Pancreas (tissue), 10 donors: Measurements from ENCODE around the gene ALX4. TPM values are rescaled to one million over a fixed set of nuclear protein-coding genes. Genes with fewer than 3 reads are reported as not detected.

Experiments used
- ATAC-seq, 4 donors: fragments of 200-7000 bp; cut with Tn5 transposase; one replicate each; pipeline versions ENCODE4 v1.8.0 to v1.9.1; 2020; ENCODE audit warnings: mild to moderate bottlenecking in 4 of 4, moderate library complexity in 4 of 4
- DNase-seq, 6 donors: peaks; one replicate each; pipeline ENCODE4 v3.0.0-alpha.2; 2020
- FAIRE-seq: peaks from 2 replicates; lab custom pipeline; 2012; peaks lifted over from hg19 to GRCh38; lab: Jason Lieb, UNC
- H3K27ac ChIP-seq, 4 donors: fragments of 200-600 bp; sonication (generic); 1 replicate in 3 of 4; 2 replicates in 1 of 4; pipeline versions ENCODE4 v1.5.0 to v1.8.0; 2020
- H3K27me3 ChIP-seq, 4 donors: fragments of 200-600 bp; one replicate each; pipeline ENCODE4 v1.8.0; 2021
- H3K36me3 ChIP-seq, 3 donors: fragments of 200-600 bp; sonication (generic) in 1 of 3; one replicate each; pipeline versions ENCODE4 v1.5.0 to v1.8.0; 2020 to 2021
- H3K4me1 ChIP-seq, 3 donors: fragments of 200-600 bp; one replicate each; pipeline ENCODE4 v1.8.0; 2021
- H3K4me3 ChIP-seq, 4 donors: fragments of 200-600 bp; sonication (generic) in 2 of 4; one replicate each; pipeline versions ENCODE4 v1.5.0 to v1.8.0; 2020 to 2021
- H3K9me3 ChIP-seq, 4 donors: fragments of 200-600 bp; one replicate each; pipeline ENCODE4 v1.8.0; 2021
- CTCF ChIP-seq, 4 donors: fragments of 200-600 bp; sonication (generic) in 3 of 4; IDR thresholded peaks; one replicate each; pipeline versions ENCODE4 v1.5.0 to v1.8.0; 2021; ENCODE audit warnings: antibody characterized with exemption in 4 of 4
- WGBS, 2 donors: extraction: QIAGEN DNeasy Blood & Tissue Kit; methylation state at CpG; one replicate each; pipeline ENCODE4 v1.1.7; 2013; 5-methylcytosine and 5-hydroxymethylcytosine counted together
- intact Hi-C, 3 donors: fragments of 100-400 bp; cut with DNase I; formaldehyde crosslinking; loops; one replicate each; pipeline versions ENCODE4 v1.11.1 to v1.14.2; 2022
- polyA plus RNA-seq, 2 donors: library from polyadenylated mRNA; stranded (reverse); fragments of 200-250 nt; gene quantifications; one replicate each; pipeline ENCODE4 v1.2.3, GENCODE V29; 2013
- total RNA-seq, 6 donors: library from RNA; stranded (reverse); fragmentation: NEBNext Ultra II Directional in 4 of 6; extraction: Animal tissue kit (Norgen Biotek cat#: 25700) in 4 of 6; gene quantifications; one replicate each; pipeline versions ENCODE4 v1.2.1 to v1.2.4, GENCODE V29; 2021 to 2023
- donor health status: healthy with polysubstance abuse.
- donor health status: DM: no; HTN: no; CAD: no; lungs with moderate emphysema.
- donor health status: DM: no; HTN: no; CAD: no.
- donor health status: control.
- donor health status: control.
- donor health status: Bipolar disorder and iron deficiency.
- donor health status: DM: yes; HTN: yes; CAD: no.
- donor health status: DM: no; HTN: no; CAD: no.
- donor health status: DM: no; HTN: no; CAD: no.
- donor health status: DM: yes; HTN: yes; CAD: no.

The ALX4 gene
- total and polyA plus RNA-seq, 8 donors = 0.02 to 0.04 (median 0.03) TPM; not detected in 5

DNA sequence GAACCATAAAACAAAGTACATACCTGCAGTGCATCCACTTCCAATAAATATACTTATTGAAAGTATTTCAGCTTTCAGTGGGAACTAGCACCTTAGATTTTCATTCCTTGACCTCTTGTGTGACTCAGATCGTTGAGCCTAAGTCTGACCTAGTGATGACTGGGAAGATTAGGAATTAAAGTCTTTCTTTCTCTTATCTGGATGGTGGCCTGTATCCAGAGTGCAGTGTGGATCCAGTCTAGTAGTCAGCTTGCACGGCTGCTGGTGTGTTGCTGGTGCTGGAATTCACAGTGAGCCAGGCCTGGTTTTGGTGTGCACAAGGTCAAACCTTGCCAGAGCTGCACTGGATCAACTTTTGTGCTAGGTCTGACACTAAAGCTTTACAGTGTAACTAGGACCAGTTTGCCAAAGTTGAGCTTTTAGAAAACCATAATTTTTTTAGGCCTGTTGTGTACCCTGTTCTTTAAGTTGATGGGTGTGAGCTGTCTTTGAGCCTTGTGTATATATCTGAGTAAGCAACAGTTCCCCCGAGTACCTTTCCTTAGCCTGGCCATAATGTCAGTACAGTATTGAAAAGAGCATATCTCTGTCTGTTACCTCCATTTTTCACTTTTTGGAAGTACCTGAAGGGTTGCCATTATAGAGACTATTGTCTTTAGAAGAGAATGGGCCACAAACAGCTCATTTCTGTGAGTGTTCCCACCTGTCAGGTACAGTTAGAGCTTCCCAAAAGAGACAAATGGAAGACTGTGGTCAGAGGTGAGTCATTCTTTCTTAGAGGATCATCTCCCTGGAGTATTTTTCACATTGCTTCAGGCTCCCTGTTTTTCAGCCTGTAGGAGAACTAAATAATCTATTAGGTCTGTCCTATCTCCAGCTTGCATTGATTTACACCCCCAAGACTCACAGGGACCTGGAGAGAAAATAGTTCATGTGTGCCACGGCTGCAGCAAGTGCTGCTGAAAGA lies 89.8 kb downstream of the ALX4 start:
- Histone ChIP-seq H3K9me3 (no peaks in the 10 kb centered on the region), H3K4me3 (no peak overlapping the region), H3K4me1 (no peaks in the 10 kb centered on the region), H3K27me3 (no peaks in the 10 kb centered on the region), H3K36me3 (no peaks in the 10 kb centered on the region), H3K27ac (no peak overlapping the region)
- no peak for ATAC-seq
- FAIRE-seq = no peak
- 90 to 91% methylated on average over 4 of the region's 4 CpGs for WGBS, 2 donors
- intact Hi-C loops = no loop called here
- DNase-seq = no peak
- no peak for TF ChIP-seq CTCF (IDR thresholded peaks at IDR 0.05)

DNA sequence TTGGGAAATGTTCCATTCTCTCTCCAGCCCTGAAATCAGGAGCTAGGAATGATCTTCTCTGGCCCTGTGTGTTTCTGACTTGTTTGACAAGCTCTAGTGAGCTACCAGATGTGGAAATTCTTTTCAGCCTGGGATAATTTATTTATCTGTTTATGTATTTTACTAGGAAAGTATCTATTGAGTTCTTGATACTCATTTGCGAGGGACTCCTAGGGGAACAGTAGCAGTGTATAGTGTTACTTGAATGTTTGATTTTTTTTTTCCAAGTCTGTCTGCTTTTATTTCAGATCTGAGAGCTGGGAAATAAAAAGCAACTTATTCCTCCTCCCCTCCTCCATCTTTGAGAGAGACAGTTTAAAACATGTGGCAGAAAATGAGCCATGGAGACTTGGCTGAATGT lies 92.5 kb downstream of the ALX4 start:
- 84 to 94% methylated on average over 1 of the region's 1 CpG for WGBS, 2 donors
- FAIRE-seq = no peak
- Histone ChIP-seq H3K4me1 (no peaks in the 10 kb centered on the region), H3K4me3 (no peak overlapping the region), H3K27ac (no peak overlapping the region), H3K27me3 (no peaks in the 10 kb centered on the region), H3K9me3 (no peaks in the 10 kb centered on the region), H3K36me3 (no peaks in the 10 kb centered on the region)
- ATAC-seq = no peak
- DNase-seq = no peak
- TF ChIP-seq CTCF (IDR thresholded peaks at IDR 0.05) = no peak
- intact Hi-C loops = no loop called here

DNA sequence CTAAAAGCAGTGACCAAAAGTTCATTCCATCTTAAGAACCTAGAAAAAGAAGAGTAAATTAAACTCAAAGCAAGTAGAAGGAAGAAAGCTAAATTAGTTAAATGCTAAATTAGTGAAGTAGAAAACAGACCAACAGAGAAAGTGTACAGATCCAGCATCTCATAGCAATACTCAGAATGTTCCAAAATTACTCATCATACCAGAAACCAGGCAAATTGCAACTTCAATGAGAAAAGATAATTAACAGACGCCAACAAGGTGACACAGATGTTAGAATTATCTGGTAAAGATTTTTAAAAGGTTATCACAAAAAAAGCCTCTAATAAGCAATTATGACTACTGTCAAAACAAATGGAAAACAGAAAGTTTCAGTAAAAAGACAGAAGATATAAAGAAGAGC lies 96.8 kb downstream of the ALX4 start:
- TF ChIP-seq CTCF (IDR thresholded peaks at IDR 0.05) = no peak
- no peak for DNase-seq
- Histone ChIP-seq H3K27ac (no peak overlapping the region), H3K36me3 (no peaks in the 10 kb centered on the region), H3K4me1 (no peaks in the 10 kb centered on the region), H3K4me3 (no peak overlapping the region), H3K27me3 (no peaks in the 10 kb centered on the region), H3K9me3 (no peaks in the 10 kb centered on the region)
- WGBS, 2 donors = 95 to 96% methylated on average over 1 of the region's 1 CpG
- ATAC-seq = no peak
- intact Hi-C loops = no loop called here
- no peak for FAIRE-seq

DNA sequence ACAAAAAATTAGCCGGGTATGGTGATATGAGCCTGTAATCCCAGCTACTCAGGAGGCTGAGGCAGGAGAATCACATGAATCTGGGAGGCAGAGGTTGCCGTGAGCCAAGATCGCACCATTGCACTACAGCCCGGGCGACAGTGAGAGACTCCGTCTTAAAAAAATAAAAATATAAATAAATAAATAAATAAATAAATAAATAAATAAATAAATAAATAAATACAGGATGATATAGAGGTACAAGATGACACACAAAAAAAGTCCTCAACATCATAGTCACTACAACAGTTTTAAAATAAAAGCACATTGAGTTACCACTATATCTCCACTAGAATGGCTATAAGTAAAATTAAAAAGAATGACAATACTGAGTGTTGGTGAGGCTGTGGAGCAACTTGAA lies 97.8 kb downstream of the ALX4 start:
- Histone ChIP-seq H3K4me1 (no peaks in the 10 kb centered on the region), H3K4me3 (no peak overlapping the region), H3K9me3 (no peaks in the 10 kb centered on the region), H3K27me3 (no peaks in the 10 kb centered on the region), H3K27ac (no peak overlapping the region), H3K36me3 (no peaks in the 10 kb centered on the region)
- 97 to 99% methylated on average over 6 of the region's 6 CpGs for WGBS, 2 donors
- TF ChIP-seq CTCF (IDR thresholded peaks at IDR 0.05) = no peak
- intact Hi-C loops = no loop called here
- FAIRE-seq = no peak
- DNase-seq = no peak
- no peak for ATAC-seq

Other genes with a start within 250 kb of the ALX4 start
- 10 to 100 TPM; 10.1 to 20.9 (median 15.0) TPM for gene ACCS, start 243.9 kb downstream of the ALX4 start, total RNA-seq
- 10 to 100 TPM; 47.9 to 68.1 TPM for gene ACCS, start 243.9 kb downstream of the ALX4 start, polyA plus RNA-seq
- gene EXT2, start 214.5 kb downstream of the ALX4 start, total RNA-seq = 10 to 100 TPM; 18.9 to 36.3 (median 26.8) TPM
- 10 to 100 TPM; 14.4 to 18.3 TPM for gene EXT2, start 214.5 kb downstream of the ALX4 start, polyA plus RNA-seq